H54 (cell line): ENCODE measurements around the gene GSX2.

Experiments used
- DNase-seq: peaks from one replicate; pipeline ENCODE4 v3.0.0; 2011; ENCODE audit warnings: low spot score, mixed read lengths; ENCODE audit not compliant: insufficient read length
- FAIRE-seq: peaks from 3 replicates; lab custom pipeline; 2011; peaks lifted over from hg19 to GRCh38; lab: Jason Lieb, UNC
- POLR2A ChIP-seq: IDR thresholded peaks from 2 replicates; pipeline ENCODE4 v1.6.1; 2011; ENCODE audit warnings: low read depth, mild to moderate bottlenecking, low read length

Gene GSX2

GRCh38 chr4:54144199-54144598 is 44.2 kb downstream of the GSX2 start:
- FAIRE-seq (no peak), DNase-seq (no peak)
- no peak for TF ChIP-seq POLR2A

GRCh38 chr4:54144661-54145171 is 44.8 kb downstream of the GSX2 start:
- no peak for TF ChIP-seq POLR2A
- DNase-seq (no peak), FAIRE-seq (no peak)

GRCh38 chr4:54146139-54146538 is 46.2 kb downstream of the GSX2 start:
- DNase-seq = no peak
- FAIRE-seq = no peak
- TF ChIP-seq POLR2A = no peak

GRCh38 chr4:54149323-54149722 is 49.4 kb downstream of the GSX2 start:
- no peak for DNase-seq
- no peak for FAIRE-seq
- no peak for TF ChIP-seq POLR2A
